Spleen (tissue), 7 donors: ENCODE data around the gene CAMK2B.

Source experiments
- POLR2A ChIP-seq, 3 donors: fragments of 450-650 bp; IDR thresholded peaks; one replicate each; pipeline ENCODE4 v1.5.1; 2017; ENCODE audit warnings: antibody characterized with exemption in 3 of 3, mild to moderate bottlenecking in 1 of 3
- POLR2AphosphoS5 ChIP-seq, 3 donors: sonication (generic); formaldehyde crosslinking; IDR thresholded peaks; one replicate each; pipeline ENCODE4 v1.5.1; 2017; ENCODE audit warnings: antibody characterized with exemption in 3 of 3
- TF ChIP-seq, protein P1 (sequence below), 11 experiments: fragments of 200-600 bp in 7 of 11; fragments of 450-650 bp in 4 of 11; sonication (generic) in 4 of 11; IDR thresholded peaks in 8 of 11; conservative IDR thresholded peaks in 3 of 11; 1 replicate in 7 of 11; 2 replicates in 4 of 11; pipeline versions ENCODE4 v1.4.0 to v1.8.0; 2016 to 2021; ENCODE audit warnings: antibody characterized with exemption in 11 of 11, inconsistent platforms in 4 of 11, mild to moderate bottlenecking in 1 of 11
- donor health status: DM: no; HTN: no; CAD: no; lungs with moderate emphysema.
- donor health status: DM: no; HTN: no; CAD: no.
- donor health status: DM: no; HTN: no; CAD: no.

DNA sequence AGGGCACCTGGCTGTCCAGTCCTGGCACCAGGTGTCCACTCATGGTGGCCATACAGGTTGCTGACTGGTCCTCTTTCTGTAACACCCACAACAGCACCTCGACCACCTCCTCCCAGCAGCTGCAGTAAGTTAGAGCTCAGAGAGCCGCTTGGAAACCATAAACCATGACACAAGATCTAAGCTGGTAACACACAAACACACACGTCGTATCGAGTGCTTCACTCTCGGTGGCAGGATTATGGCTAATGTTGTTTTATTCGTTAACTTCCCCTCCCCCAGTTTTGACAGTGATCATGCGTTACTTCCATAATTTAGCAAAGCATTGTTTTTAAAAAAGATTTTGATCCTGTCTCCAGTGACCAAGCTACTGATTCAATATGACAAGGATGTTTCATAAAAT, 59.7 kb downstream of the CAMK2B start:
- TF ChIP-seq, protein P1, sequence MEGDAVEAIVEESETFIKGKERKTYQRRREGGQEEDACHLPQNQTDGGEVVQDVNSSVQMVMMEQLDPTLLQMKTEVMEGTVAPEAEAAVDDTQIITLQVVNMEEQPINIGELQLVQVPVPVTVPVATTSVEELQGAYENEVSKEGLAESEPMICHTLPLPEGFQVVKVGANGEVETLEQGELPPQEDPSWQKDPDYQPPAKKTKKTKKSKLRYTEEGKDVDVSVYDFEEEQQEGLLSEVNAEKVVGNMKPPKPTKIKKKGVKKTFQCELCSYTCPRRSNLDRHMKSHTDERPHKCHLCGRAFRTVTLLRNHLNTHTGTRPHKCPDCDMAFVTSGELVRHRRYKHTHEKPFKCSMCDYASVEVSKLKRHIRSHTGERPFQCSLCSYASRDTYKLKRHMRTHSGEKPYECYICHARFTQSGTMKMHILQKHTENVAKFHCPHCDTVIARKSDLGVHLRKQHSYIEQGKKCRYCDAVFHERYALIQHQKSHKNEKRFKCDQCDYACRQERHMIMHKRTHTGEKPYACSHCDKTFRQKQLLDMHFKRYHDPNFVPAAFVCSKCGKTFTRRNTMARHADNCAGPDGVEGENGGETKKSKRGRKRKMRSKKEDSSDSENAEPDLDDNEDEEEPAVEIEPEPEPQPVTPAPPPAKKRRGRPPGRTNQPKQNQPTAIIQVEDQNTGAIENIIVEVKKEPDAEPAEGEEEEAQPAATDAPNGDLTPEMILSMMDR (IDR thresholded peaks at IDR 0.05 in 8 of 11, conservative IDR thresholded peaks at IDR 0.05 in 3 of 11) = no peak
- no peak for TF ChIP-seq POLR2A (IDR thresholded peaks at IDR 0.05)
- no peak for TF ChIP-seq POLR2AphosphoS5 (IDR thresholded peaks at IDR 0.05)
